Measurements from ENCODE around the gene CRIP1. TPM values are rescaled to one million over a fixed set of nuclear protein-coding genes. Genes with fewer than 3 reads are reported as not detected.

The CRIP1 gene
- total RNA-seq, 2 experiments from 2014 or later: 93.9 to 95.7 TPM

GRCh38 chr14:105529319-105529568 is 42.6 kb downstream of the CRIP1 start:
- peaks cover 17% of the 10 kb centered on the region for H3K4me1 Mint-ChIP-seq (ENCODE audit: low read depth)
- peaks cover 10% of the 10 kb centered on the region for H3K36me3 Mint-ChIP-seq (ENCODE audit: low read depth)
- no peak for TF ChIP-seq CTCF (IDR thresholded peaks at IDR 0.05)
- ATAC-seq (no peak), DNase-seq (no peak)
- peaks cover 4% of the 10 kb centered on the region for H3K9me3 Mint-ChIP-seq
- ChIA-PET POLR2A (interaction anchor here (0.6 to 1.6 kb wide), 6 partner anchors 8 to 47 kb away, joined by 3 to 13 read pairs (median 4); partner anchors contain the start of gene TEDC1), CTCF (interaction anchor here (1.6 to 2.2 kb wide), 3 partner anchors 9 to 159 kb away, joined by 8 to 13 read pairs (median 11); no protein-coding TSS in a partner anchor)
- peak overlapping the region; percentile 93 for H3K27ac Mint-ChIP-seq
- intact Hi-C loops (cut with micrococcal nuclease): no loop called here
- peak overlapping the region; percentile 83 for H3K4me3 Mint-ChIP-seq
- peaks cover 3% of the 10 kb centered on the region for H3K27me3 Mint-ChIP-seq

GRCh38 chr14:105529569-105530284 is 43.0 kb downstream of the CRIP1 start:
- intact Hi-C loops (cut with micrococcal nuclease): no loop called here
- Mint-ChIP-seq H3K36me3 (ENCODE audit: low read depth) (peaks cover 10% of the 10 kb centered on the region), H3K27ac (peak overlapping the region; percentile 93), H3K4me1 (ENCODE audit: low read depth) (peaks cover 17% of the 10 kb centered on the region), H3K4me3 (peak overlapping the region; percentile 83), H3K27me3 (no peaks in the 10 kb centered on the region), H3K9me3 (no peaks in the 10 kb centered on the region)
- ChIA-PET POLR2A (interaction anchor here (0.6 to 1.6 kb wide), 7 partner anchors 8 to 229 kb away, joined by 3 to 13 read pairs (median 3); partner anchors contain the start of genes BRF1 and TEDC1), CTCF (interaction anchor here (1.6 to 2.2 kb wide), 3 partner anchors 8 to 160 kb away, joined by 8 to 13 read pairs (median 11); no protein-coding TSS in a partner anchor)
- ATAC-seq (peak; percentile 38), DNase-seq (peak; percentile 70)
- peak; percentile 14 for TF ChIP-seq CTCF (IDR thresholded peaks at IDR 0.05)

- Mint-ChIP-seq H3K27ac (peak overlapping the region; percentile 86), H3K4me3 (peak overlapping the region; percentile 83), H3K9me3 (no peaks in the 10 kb centered on the region), H3K27me3 (no peaks in the 10 kb centered on the region), H3K36me3 (ENCODE audit: low read depth) (peaks cover 10% of the 10 kb centered on the region), H3K4me1 (ENCODE audit: low read depth) (peaks cover 17% of the 10 kb centered on the region)
- ATAC-seq (no peak), DNase-seq (no peak)
- TF ChIP-seq CTCF (IDR thresholded peaks at IDR 0.05): no peak
- ChIA-PET POLR2A (interaction anchor here (0.9 kb wide), 1 partner anchor 229 kb away, joined by 3 read pairs; the partner anchor contains the start of gene BRF1), CTCF (no interaction called here)
- intact Hi-C loops (cut with micrococcal nuclease): no loop called here
Observed at GRCh38 chr14:105530285-105531087, 43.8 kb downstream of the CRIP1 start.

GRCh38 chr14:105531088-105531893 is 44.6 kb downstream of the CRIP1 start:
- intact Hi-C loops (cut with micrococcal nuclease): no loop called here
- POLR2A ChIA-PET: no interaction called here
- Mint-ChIP-seq H3K4me1 (ENCODE audit: low read depth) (peaks cover 17% of the 10 kb centered on the region), H3K27ac (no peak overlapping the region), H3K36me3 (ENCODE audit: low read depth) (peaks cover 10% of the 10 kb centered on the region), H3K4me3 (peak overlapping the region; percentile 83), H3K27me3 (no peaks in the 10 kb centered on the region), H3K9me3 (no peaks in the 10 kb centered on the region)
- TF ChIP-seq CTCF (IDR thresholded peaks at IDR 0.05): no peak
- ATAC-seq (no peak), DNase-seq (no peak)
- CTCF ChIA-PET: interaction anchor here (1.0 kb wide), 1 partner anchor 13 kb away, joined by 3 read pairs; no protein-coding TSS in a partner anchor
